GM18505 (cell line): ENCODE results near the gene FRMD8.

ENCODE experiments used
- ATAC-seq: cut with Tn5 transposase; IDR thresholded peaks from one replicate; pipeline ENCODE4 v1.9.1; 2021; ENCODE audit not compliant: unreplicated experiment
- POLR2A ChIP-seq: IDR thresholded peaks from 4 replicates; pipeline ENCODE4 v1.6.1; 2011; ENCODE audit warnings: borderline replicate concordance; ENCODE audit not compliant: insufficient read depth, insufficient read length; ENCODE audit errors: extremely low read depth

The FRMD8 gene

GRCh38 chr11:65425971-65426838, 39.8 kb downstream of the FRMD8 start:
- TF ChIP-seq POLR2A = peak; percentile 68
- ATAC-seq = no peak

GRCh38 chr11:65426839-65427690, 40.6 kb downstream of the FRMD8 start:
- ATAC-seq = no peak
- peak; percentile 92 for TF ChIP-seq POLR2A

GRCh38 chr11:65427691-65428577, 41.5 kb downstream of the FRMD8 start:
- ATAC-seq = no peak
- TF ChIP-seq POLR2A = peak; percentile 65

- ATAC-seq = no peak
- TF ChIP-seq POLR2A = peak; percentile 58
These were observed 42.2 kb downstream of the FRMD8 start for GRCh38 chr11:65428578-65429067.

- peak; percentile 52 for TF ChIP-seq POLR2A
- ATAC-seq = no peak
These were observed 42.7 kb downstream of the FRMD8 start for GRCh38 chr11:65429068-65429681.

- ATAC-seq = no peak
- peak; percentile 46 for TF ChIP-seq POLR2A
These were observed 43.4 kb downstream of the FRMD8 start for GRCh38 chr11:65429724-65430405.

GRCh38 chr11:65430406-65431217, 44.2 kb downstream of the FRMD8 start:
- no peak for ATAC-seq
- no peak for TF ChIP-seq POLR2A

GRCh38 chr11:65431451-65432099, 45.1 kb downstream of the FRMD8 start:
- ATAC-seq = no peak
- TF ChIP-seq POLR2A = no peak

GRCh38 chr11:65432100-65432650, 45.7 kb downstream of the FRMD8 start:
- no peak for TF ChIP-seq POLR2A
- ATAC-seq = no peak
